Fibroblast of pulmonary artery (primary cell): ENCODE data around the gene TRIM63.

Source experiments
- DNase-seq: peaks from one replicate; pipeline ENCODE4 v3.0.0-alpha.2; 2010; ENCODE audit warnings: low read depth
- H3K4me3 ChIP-seq: replicated peaks from 2 replicates; pipeline ENCODE4 v1.5.1; 2011; ENCODE audit warnings: low read depth, mild to moderate bottlenecking, control low read depth, low read length, moderate library complexity
- TF ChIP-seq, protein P1 (sequence below): IDR thresholded peaks from 2 replicates; pipeline ENCODE4 v1.5.1; 2011; ENCODE audit warnings: mild to moderate bottlenecking, control low read depth, low read length, inconsistent platforms; ENCODE audit errors: missing control alignments

Gene TRIM63

DNA sequence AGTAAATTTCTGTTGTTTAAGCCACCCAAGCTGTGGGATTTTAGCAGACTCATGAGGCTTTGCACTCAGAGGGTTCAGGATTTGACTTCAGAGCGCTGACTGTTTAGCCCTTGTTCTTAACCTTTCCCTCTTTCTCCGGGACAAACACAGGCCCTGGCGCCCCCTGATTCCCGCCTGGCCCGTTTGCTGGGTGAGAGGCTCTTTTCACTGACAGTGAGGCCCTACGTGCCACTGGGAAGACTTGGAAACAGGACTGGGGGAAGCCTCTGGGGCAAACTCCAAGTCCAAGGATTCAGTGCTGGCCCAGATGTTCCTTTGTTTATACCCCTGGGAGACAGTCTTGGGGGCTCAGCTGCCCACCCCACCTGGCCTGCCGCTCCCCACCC lies 11.7 kb upstream of the TRIM63 start:
- DNase-seq = no peak
- TF ChIP-seq, protein P1, sequence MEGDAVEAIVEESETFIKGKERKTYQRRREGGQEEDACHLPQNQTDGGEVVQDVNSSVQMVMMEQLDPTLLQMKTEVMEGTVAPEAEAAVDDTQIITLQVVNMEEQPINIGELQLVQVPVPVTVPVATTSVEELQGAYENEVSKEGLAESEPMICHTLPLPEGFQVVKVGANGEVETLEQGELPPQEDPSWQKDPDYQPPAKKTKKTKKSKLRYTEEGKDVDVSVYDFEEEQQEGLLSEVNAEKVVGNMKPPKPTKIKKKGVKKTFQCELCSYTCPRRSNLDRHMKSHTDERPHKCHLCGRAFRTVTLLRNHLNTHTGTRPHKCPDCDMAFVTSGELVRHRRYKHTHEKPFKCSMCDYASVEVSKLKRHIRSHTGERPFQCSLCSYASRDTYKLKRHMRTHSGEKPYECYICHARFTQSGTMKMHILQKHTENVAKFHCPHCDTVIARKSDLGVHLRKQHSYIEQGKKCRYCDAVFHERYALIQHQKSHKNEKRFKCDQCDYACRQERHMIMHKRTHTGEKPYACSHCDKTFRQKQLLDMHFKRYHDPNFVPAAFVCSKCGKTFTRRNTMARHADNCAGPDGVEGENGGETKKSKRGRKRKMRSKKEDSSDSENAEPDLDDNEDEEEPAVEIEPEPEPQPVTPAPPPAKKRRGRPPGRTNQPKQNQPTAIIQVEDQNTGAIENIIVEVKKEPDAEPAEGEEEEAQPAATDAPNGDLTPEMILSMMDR = no peak
- H3K4me3 ChIP-seq = no peak overlapping the region

DNA sequence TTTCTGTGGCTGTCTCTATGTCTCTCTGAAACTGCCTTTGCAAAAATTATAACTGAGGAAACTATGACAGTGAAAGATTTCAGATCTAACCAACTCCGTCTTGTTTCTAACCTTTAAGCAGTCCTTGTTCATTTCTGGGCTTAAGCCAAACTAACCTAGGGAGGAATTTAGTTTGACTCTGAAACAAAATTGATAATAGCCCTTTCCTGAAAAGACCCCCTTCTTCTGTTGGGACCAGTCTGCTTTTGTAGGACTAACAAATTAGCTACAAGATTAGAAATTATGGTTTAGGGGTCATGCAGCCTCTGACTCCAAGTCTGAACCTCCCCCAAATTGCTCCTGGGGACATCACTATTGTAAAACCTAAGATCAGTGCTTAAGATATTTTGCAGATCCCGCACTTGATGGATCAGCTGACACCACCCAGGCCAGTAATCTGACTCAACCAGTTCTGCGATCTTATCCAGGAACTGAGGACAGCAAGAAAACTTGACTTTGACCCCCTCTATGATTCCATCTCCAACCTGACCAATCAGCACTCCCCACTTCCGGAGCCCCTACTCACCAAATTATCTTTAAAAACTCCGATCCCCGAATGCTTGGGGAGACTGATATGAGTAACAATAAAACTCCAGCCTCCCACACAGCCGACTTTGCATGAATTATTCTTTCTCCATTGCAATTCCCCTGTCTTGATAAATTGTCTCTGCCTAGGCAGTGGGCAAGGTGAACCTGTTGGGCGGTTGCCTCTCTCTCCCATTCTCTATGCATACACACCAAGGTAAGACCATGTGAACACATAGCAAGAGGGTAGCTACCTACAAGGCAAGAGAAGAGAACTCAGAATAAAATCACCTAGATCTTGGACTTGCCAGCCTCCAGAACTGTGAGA lies 11.1 kb upstream of the TRIM63 start:
- no peak for DNase-seq
- no peak overlapping the region for H3K4me3 ChIP-seq
- TF ChIP-seq, protein P1 = no peak

DNA sequence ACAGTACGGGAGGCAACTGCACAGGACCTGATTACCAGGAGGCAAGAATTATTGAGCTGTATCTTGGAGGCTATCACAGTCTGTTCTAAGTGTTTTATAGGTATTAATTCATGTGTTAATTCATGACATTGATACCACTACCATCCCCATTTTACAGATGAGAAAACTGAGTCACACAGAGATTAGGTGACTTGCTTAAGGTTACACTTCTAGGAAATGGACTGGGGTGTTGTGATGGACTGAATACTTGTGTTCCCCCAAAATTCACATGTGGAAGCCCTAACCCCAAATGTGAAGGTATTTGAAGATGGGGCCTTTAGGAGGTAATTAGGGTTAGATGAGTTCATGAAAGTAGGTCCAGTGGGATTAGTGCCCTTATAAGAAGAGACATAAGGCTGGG lies 10.1 kb upstream of the TRIM63 start:
- TF ChIP-seq, protein P1 = no peak
- no peak overlapping the region for H3K4me3 ChIP-seq
- no peak for DNase-seq

DNA sequence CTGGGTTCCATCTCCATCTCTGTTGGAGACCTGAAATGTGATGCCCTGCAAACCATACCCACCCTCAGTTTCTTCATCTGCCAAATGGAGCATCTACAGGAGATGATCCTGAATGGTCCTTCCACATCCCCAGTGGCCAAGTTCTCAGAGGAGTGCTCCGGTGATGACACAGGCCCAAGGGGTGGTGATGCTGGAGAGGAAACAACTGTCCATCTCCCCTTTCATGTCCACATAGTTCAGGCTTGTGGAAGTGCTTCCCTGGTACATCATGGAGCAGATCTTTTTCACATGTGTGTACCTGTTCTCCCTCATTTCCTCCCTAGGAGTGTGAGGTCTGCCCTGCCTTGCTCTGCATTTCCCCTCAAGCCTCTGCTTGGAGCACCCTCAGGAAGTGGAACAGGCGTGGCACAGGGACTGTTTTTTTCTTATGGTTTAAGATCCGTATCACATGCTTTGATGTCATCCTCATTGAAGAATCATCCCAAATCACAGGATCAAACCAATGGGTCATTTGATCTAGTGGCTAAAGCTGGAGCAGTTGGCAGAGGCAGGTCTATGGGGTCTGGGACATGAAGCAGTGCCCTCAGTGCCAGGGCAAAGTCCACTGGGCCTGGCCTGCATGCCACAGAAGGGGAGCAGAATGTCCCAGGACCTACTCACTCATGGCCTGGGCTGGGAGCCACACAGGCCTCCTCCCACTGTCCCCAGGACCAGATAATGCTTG lies 8.2 kb upstream of the TRIM63 start:
- no peak for DNase-seq
- H3K4me3 ChIP-seq = no peak overlapping the region
- TF ChIP-seq, protein P1 = no peak

DNA sequence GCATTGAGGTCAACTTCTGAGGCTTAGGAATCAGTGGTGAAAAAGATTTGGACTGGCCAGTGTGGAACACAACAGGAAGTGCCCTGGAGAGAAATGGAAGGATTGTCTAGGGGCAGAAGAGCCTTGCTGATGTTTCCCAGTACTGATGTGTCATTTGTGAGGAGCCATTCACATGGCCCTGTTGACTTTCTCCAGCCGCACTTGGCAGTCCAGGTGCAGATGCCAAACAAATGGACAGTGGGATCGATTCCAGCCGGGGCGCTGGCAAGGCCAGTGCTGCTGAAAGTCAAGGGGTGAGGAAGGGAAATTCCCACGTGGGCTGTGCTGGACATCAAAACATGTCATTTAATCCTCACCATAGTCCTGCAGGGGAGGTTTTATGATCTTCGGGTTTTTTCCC lies 4.9 kb upstream of the TRIM63 start:
- DNase-seq = no peak
- TF ChIP-seq, protein P1 = no peak
- H3K4me3 ChIP-seq = no peak overlapping the region

DNA sequence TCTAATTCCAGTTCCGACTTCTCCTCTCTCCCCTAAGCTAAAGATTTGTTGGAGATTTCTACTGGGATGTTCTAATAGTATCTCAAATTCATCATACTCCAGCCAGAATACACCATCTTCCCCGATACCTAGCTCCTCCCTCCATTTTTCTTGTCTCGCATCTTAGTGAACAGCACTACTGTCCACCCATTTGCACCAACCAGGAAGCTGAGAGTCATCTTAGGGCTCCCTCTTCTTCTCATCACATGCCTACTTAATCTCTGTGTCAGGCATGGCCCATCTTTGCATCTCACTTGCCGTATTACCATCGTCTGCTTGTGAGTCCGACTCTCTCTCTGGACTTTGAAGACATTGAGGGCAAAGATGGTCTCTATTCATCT lies 3.5 kb upstream of the TRIM63 start:
- TF ChIP-seq, protein P1 = no peak
- no peak overlapping the region for H3K4me3 ChIP-seq
- no peak for DNase-seq
